GM18909 (cell line): ENCODE data around the gene SIAH3.

ENCODE experiments used
- ATAC-seq: cut with Tn5 transposase; IDR thresholded peaks from one replicate; pipeline ENCODE4 v1.9.1; 2021; ENCODE audit warnings: mild to moderate bottlenecking; ENCODE audit not compliant: unreplicated experiment, poor library complexity

Gene SIAH3

GRCh38 chr13:45863709-45864590 lies 12.4 kb upstream of the SIAH3 start:
- no peak for ATAC-seq

GRCh38 chr13:45861322-45861721 lies 9.8 kb upstream of the SIAH3 start:
- ATAC-seq: no peak

- no peak for ATAC-seq
These were observed 8.7 kb upstream of the SIAH3 start for GRCh38 chr13:45860240-45860639.

- ATAC-seq: no peak
These were observed 8.2 kb upstream of the SIAH3 start for GRCh38 chr13:45859705-45860104.

- no peak for ATAC-seq
These were observed 941 bp upstream of the SIAH3 start for GRCh38 chr13:45852494-45852893.

- no peak for ATAC-seq
These were observed 403 bp upstream of the SIAH3 start for GRCh38 chr13:45851956-45852355.

GRCh38 chr13:45850027-45850613 lies 1.4 kb downstream of the SIAH3 start:
- no peak for ATAC-seq

GRCh38 chr13:45849408-45849807 lies 2.1 kb downstream of the SIAH3 start:
- ATAC-seq: no peak

GRCh38 chr13:45847554-45848224 lies 3.9 kb downstream of the SIAH3 start:
- peak; percentile 54 for ATAC-seq

- no peak for ATAC-seq
These were observed 4.9 kb downstream of the SIAH3 start for GRCh38 chr13:45846681-45847080.

- ATAC-seq: no peak
These were observed 13.3 kb downstream of the SIAH3 start for GRCh38 chr13:45838171-45838745.

GRCh38 chr13:45837111-45837510 lies 14.4 kb downstream of the SIAH3 start:
- no peak for ATAC-seq

- ATAC-seq: no peak
These were observed 17.1 kb downstream of the SIAH3 start for GRCh38 chr13:45834411-45834994.

- no peak for ATAC-seq
These were observed 17.7 kb downstream of the SIAH3 start for GRCh38 chr13:45833663-45834375.

GRCh38 chr13:45833242-45833641 lies 18.3 kb downstream of the SIAH3 start:
- ATAC-seq: no peak

- no peak for ATAC-seq
These were observed 19.7 kb downstream of the SIAH3 start for GRCh38 chr13:45831851-45832250.

- ATAC-seq: no peak
These were observed 21.4 kb downstream of the SIAH3 start for GRCh38 chr13:45830121-45830520.

GRCh38 chr13:45828256-45828968 lies 23.1 kb downstream of the SIAH3 start:
- no peak for ATAC-seq

- no peak for ATAC-seq
These were observed 24.2 kb downstream of the SIAH3 start for GRCh38 chr13:45827318-45827717.
